GM10847 (cell line): ENCODE measurements around the gene FOXP1.

Experiments
- POLR2A ChIP-seq: IDR thresholded peaks from 2 replicates; pipeline ENCODE4 v1.6.1; 2011; ENCODE audit not compliant: insufficient read length; ENCODE audit errors: extremely low read depth

Gene FOXP1

DNA sequence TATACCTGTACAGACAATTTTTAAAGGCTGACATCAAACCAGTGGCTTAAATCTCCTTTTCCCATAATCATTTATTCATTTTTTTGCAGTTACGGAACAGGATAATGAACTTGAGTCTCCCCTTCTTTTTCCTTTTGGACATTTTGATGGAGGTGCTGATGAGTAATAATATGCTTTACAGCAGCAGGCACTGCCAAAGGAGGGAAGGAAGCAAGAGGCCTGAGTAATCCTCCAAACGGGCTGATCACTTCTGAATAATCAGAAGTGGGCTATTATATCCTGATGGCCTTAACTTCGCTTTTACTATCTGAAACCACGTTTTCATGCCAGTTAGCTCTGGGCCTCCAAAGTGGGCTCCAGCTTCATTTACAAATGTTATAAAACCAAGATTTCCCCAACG is 527.2 kb downstream of the FOXP1 start:
- no peak for TF ChIP-seq POLR2A

DNA sequence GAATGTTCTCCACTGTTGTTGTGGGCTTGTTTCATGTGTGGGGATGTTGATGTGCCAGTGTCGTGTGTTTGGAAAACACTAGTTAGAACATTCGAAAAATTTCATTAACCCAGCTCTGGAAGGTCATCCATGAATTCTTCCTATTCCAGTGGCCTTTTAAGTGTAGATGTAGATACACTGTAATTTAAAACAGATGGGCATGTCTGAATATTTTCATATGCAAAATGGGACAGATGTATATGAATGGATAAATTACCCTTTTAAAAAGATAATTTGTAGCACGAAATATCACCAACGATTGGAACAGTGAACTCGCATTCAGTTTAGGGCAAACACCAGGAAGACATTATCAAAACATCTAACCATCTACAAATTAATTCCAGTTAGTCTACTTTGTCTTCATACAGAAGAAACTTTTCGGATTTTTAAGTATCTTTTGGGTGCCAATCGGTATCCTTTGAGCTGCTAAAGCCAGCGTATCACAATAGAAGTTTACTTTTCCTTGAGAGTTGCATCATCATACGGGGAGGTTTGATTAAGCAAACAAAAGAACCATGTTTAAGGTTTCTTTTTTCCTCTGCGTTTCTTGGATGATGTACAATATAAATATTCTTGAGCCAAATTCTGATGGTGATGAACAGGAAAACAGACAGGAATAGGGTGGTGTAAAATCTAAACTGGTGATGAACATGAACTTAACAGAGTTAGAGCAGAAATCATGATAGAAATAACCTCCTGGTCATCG is 528.1 kb downstream of the FOXP1 start:
- no peak for TF ChIP-seq POLR2A

- no peak for TF ChIP-seq POLR2A
These were observed 529.2 kb downstream of the FOXP1 start for GRCh38 chr3:71054312-71054711.

DNA sequence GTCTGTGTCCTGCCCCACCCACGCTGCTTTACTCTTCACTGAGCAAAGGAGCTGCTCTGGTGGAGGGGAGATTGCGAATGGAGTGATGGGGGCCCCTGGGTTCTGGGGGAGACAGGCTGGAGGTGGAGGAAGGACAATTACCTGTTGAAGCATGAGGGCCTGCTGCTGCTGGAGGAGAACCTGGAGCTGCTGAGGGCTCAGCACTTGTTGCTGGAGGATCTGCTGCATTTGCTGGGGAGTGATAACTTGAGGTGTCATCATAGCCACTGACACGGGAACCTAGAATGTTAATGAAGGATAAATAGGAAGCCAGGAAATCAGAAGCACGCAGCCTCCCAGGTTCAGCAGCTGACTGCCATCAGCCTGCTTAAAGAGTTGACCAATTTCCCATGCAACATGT is 530.0 kb downstream of the FOXP1 start:
- no peak for TF ChIP-seq POLR2A

DNA sequence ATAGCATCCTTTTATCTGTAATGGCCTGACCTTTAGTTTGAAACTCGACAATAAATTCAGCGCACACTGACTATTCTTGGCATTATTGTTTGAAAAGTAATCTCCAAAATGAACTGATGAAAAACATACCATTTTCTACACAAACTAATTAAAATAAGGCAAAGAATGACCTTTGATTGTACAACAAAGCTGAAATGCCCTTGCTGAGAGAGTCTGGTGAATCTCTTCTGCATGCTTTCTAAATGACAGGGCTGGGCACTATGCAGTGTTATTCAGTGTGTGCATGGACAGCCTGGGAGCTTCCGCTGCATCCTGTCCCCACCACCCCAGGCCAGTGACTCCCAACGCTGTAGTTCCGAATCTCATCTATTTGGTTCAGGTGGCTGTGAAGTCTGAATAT is 530.8 kb downstream of the FOXP1 start:
- no peak for TF ChIP-seq POLR2A

GRCh38 chr3:71051893-71052687 is 531.4 kb downstream of the FOXP1 start:
- no peak for TF ChIP-seq POLR2A

- no peak for TF ChIP-seq POLR2A
These were observed 532.3 kb downstream of the FOXP1 start for GRCh38 chr3:71051259-71051595.

GRCh38 chr3:71050538-71051258 is 532.8 kb downstream of the FOXP1 start:
- TF ChIP-seq POLR2A = no peak

DNA sequence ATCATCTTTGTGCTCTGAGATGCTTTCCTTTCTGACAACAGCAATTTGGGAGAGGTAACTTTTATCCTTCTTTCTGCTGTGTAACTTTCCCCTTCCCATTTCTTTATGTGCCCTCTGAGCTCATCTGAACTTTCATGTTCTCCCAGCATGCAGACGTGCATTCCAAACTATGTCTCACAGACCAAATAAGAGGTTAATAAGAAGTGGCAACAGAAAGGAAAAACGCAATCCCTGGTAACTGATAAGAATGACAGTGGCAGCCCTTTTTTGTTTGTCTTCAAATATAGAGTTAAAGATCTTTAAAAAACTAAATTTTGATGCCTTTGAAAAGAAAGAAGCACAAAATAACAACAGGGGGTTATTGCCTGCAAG is 533.4 kb downstream of the FOXP1 start:
- TF ChIP-seq POLR2A = no peak

- no peak for TF ChIP-seq POLR2A
These were observed 534.6 kb downstream of the FOXP1 start for GRCh38 chr3:71048948-71049347.

- no peak for TF ChIP-seq POLR2A
These were observed 535.7 kb downstream of the FOXP1 start for GRCh38 chr3:71047616-71048531.

GRCh38 chr3:71046791-71047190 is 536.7 kb downstream of the FOXP1 start:
- no peak for TF ChIP-seq POLR2A

- no peak for TF ChIP-seq POLR2A
These were observed 537.6 kb downstream of the FOXP1 start for GRCh38 chr3:71045917-71046282.

- TF ChIP-seq POLR2A = no peak
These were observed 538.2 kb downstream of the FOXP1 start for GRCh38 chr3:71045212-71045916.
